Testis (tissue), 2 donors: ENCODE results near the gene LSR.

Experiments used
- POLR2A ChIP-seq: fragments of 450-650 bp; IDR thresholded peaks from one replicate; pipeline ENCODE4 v1.6.1; 2017; ENCODE audit warnings: antibody characterized with exemption, mild to moderate bottlenecking, moderate library complexity
- TF ChIP-seq, protein P1 (sequence below), 3 experiments: fragments of 450-650 bp in 2 of 3; fragments of 200-600 bp in 1 of 3; sonication (generic) in 1 of 3; IDR thresholded peaks; one replicate each; pipeline ENCODE4 v1.5.1; 2016 to 2019; ENCODE audit warnings: antibody characterized with exemption in 3 of 3, mild to moderate bottlenecking in 2 of 3, moderate library complexity in 1 of 3

DNA sequence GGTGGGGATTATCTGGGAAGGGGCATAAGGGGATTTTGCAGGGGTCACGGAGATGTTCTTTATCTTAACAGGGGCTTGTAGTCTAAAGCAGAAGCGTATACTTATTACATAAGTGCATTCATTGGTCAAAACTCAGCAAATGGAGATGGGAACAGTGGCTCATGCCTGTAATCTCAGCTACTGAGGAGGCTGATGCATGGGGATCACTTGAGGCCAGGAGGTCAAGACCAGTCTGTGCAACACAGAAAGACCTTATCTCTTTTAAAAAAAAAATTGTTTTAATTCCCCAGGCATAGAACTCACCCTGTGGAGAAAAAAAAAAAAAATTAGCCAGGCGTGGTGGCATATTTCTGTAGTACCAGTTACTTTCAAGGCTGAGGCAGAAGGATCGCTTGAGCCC, 39.2 kb upstream of the LSR start:
- TF ChIP-seq, protein P1, sequence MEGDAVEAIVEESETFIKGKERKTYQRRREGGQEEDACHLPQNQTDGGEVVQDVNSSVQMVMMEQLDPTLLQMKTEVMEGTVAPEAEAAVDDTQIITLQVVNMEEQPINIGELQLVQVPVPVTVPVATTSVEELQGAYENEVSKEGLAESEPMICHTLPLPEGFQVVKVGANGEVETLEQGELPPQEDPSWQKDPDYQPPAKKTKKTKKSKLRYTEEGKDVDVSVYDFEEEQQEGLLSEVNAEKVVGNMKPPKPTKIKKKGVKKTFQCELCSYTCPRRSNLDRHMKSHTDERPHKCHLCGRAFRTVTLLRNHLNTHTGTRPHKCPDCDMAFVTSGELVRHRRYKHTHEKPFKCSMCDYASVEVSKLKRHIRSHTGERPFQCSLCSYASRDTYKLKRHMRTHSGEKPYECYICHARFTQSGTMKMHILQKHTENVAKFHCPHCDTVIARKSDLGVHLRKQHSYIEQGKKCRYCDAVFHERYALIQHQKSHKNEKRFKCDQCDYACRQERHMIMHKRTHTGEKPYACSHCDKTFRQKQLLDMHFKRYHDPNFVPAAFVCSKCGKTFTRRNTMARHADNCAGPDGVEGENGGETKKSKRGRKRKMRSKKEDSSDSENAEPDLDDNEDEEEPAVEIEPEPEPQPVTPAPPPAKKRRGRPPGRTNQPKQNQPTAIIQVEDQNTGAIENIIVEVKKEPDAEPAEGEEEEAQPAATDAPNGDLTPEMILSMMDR (IDR thresholded peaks at IDR 0.05): no peak
- no peak for TF ChIP-seq POLR2A
